IMR-90 (cell line): ENCODE measurements around the gene SLIT3.

Experiments
- CEBPB ChIP-seq: IDR thresholded peaks from 2 replicates; pipeline ENCODE4 v1.6.1; 2012; ENCODE audit warnings: low read depth, low read length, improper control_type of control experiment
- CTCF ChIP-seq: conservative IDR thresholded peaks from 2 replicates; pipeline ENCODE4 v1.5.1; 2012; ENCODE audit warnings: mild to moderate bottlenecking, low read depth, low read length, improper control_type of control experiment
- ELK1 ChIP-seq: fragments of 150-350 bp; IDR thresholded peaks from 2 replicates; pipeline ENCODE4 v1.6.1; 2016; ENCODE audit warnings: low read depth, mild to moderate bottlenecking, low read length, moderate library complexity, borderline replicate concordance
- MAFK ChIP-seq: IDR thresholded peaks from 2 replicates; pipeline ENCODE4 v1.6.1; 2012; ENCODE audit warnings: low read depth, low read length, improper control_type of control experiment
- MAZ ChIP-seq: IDR thresholded peaks from 2 replicates; pipeline ENCODE4 v1.6.1; 2012; ENCODE audit warnings: low read depth, mild to moderate bottlenecking, low read length, improper control_type of control experiment, moderate library complexity, borderline replicate concordance
- MXI1 ChIP-seq: IDR thresholded peaks from 2 replicates; pipeline ENCODE4 v1.6.1; 2012; ENCODE audit warnings: low read depth, mild to moderate bottlenecking, low read length, moderate library complexity, borderline replicate concordance
- NFE2L2 ChIP-seq: fragments of 150-350 bp; IDR thresholded peaks from 2 replicates; pipeline ENCODE4 v1.6.1; 2016; ENCODE audit warnings: low read depth, mild to moderate bottlenecking, low read length
- POLR2A ChIP-seq: IDR thresholded peaks from 2 replicates; pipeline ENCODE4 v1.6.1; 2012; ENCODE audit warnings: mild to moderate bottlenecking, low read depth, low read length
- RAD21 ChIP-seq: IDR thresholded peaks from 2 replicates; pipeline ENCODE4 v1.6.1; 2012; ENCODE audit warnings: low read length, improper control_type of control experiment
- RCOR1 ChIP-seq: IDR thresholded peaks from 2 replicates; pipeline ENCODE4 v1.6.1; 2012; ENCODE audit warnings: mild to moderate bottlenecking, low read length, improper control_type of control experiment; ENCODE audit not compliant: insufficient replicate concordance
- RFX5 ChIP-seq: IDR thresholded peaks from 2 replicates; pipeline ENCODE4 v1.8.0; 2012; ENCODE audit warnings: low read depth, mild to moderate bottlenecking, low read length, moderate library complexity
- SMC3 ChIP-seq: fragments of 150-350 bp; IDR thresholded peaks from 2 replicates; pipeline ENCODE4 v1.6.1; 2016; ENCODE audit warnings: low read depth, mild to moderate bottlenecking, antibody characterized with exemption, low read length, moderate library complexity
- USF2 ChIP-seq: fragments of 150-350 bp; IDR thresholded peaks from 2 replicates; pipeline ENCODE4 v1.6.1; 2017; ENCODE audit warnings: mild to moderate bottlenecking, antibody characterized with exemption, low read length, low read depth

- TF ChIP-seq POLR2A, result no peak
- TF ChIP-seq MAZ, result no peak
- no peak for TF ChIP-seq CTCF
- TF ChIP-seq MXI1, result no peak
- TF ChIP-seq RCOR1, result no peak
- TF ChIP-seq RFX5, result no peak
- no peak for TF ChIP-seq MAFK
- no peak for TF ChIP-seq NFE2L2
- TF ChIP-seq RAD21, result no peak
- TF ChIP-seq SMC3, result no peak
- no peak for TF ChIP-seq CEBPB
- no peak for TF ChIP-seq USF2
- no peak for TF ChIP-seq ELK1
Observed at GRCh38 chr5:168962306-168962705, 338.6 kb downstream of the SLIT3 start.
